Hematopoietic multipotent progenitor cell treated with erythropoietin and hydrocortisone succinate and interleukin-3 and kit ligand, for 6 days (in vitro differentiated cells): ENCODE data around the gene EEFSEC.

Source experiments
- DNase-seq: peaks from one replicate; pipeline ENCODE4 v3.0.0-alpha.2; 2015

EEFSEC gene

DNA sequence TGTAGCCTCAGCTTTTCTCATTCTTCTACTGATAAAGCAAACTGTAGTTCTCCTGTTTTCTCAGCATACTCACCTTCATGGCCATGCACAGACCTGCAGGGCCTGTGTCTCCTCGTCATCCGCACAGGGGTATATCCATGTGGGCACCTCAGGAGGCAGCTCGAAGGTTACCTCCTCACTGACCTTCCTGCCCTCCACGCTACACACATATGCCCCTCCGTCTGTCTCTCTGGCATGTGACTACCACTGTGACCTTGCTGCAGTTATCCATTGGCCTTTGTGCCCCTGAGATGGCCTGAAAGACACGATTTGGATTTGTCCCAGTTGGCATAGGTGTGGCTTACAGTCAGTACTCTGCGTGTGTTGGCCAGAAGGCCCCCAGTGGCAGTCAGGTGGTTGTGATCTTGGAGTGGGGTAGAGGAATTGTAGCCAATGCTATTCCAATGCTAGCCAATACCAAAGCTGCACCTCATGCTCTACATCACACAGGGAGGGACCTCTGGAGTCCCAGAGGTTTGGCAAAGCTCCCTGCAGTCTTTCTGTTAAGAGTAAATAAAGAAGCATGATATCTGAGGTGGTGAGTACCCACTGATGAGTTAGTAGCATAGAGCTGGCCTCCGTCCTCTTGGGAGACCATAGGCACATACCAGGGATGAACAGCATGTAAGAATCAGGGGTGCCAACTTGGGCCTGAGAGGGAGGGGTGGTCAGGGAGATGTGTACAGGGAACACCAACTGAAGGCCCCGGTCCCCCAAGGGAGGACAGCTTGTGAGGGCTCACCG lies 143.4 kb downstream of the EEFSEC start:
- no peak for DNase-seq

DNA sequence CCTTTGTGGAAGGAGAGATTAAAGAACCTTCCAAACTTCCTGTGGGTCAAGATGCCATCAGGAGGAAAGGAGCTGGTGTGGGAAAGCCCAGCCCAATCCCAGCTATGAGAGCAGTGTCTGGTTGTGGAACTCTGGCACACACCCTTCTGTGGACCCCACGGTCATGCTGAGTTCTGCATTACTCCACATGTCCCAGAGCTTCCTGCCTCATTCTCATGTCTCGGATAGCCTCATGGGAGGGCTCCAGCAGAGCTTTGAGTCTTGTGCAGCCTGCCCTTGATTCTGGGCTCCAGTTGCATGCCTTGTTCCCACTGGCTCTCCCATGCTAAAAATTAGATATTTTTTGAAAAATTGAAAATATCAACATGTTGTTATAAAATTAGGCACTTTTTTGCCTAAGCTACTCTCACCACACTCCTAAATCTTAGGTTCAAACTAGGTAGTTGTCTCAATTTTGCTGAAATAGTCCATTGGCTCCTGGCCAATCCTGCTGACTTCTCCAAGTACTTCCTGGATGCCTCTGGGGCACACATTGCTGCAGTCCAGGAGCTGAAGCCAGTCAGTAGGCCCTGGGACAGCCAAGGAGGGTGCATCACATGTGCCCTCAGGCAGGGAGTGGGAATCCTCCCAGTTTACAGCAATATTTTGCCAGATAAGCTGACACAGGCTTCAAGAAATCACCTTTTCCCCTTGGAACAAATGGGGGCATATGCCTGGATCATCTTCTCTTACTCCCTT lies 144.3 kb downstream of the EEFSEC start:
- DNase-seq, result peak; percentile 7

DNA sequence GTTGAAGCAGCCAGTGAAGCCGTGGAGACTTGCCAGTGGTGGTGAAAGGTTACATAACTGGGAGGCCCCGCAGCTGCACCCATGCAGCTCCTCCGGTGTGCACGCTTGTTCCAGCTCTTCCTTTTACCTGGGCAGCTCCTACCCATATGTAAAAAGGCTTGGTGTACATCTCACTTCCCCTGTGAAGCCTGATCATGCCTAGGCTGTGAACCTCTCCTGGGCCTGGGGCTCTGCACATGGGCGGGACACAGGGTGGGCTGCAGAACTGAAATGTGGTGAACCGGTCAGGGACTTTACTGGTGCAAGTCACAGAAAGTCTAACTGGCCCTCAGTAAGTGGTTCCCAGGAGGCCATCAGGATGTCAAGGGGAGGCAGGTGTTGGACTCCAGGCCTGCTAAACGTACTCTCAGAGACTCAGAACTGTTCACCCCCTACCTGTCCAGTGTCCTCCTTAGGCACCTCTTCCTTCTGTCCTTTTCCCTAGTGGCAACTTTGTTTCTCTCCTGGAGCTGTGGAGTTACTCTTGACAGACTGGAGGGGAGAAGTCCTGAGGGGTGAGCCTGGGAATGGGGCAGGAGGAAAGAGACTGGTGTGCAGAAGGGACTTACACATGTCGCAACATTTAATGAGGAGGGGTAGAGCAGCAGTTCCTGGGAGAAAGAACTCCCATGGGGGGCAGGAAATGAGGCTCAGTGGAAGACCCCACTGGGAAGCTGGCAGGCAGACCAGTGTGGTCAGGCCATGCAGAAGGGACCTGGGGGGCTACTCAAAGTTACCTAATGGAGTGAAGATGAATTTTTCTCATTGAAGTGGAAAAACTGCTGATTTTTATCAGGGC lies 148.1 kb downstream of the EEFSEC start:
- DNase-seq, result no peak

GRCh38 chr3:128306481-128306880 lies 153.2 kb downstream of the EEFSEC start:
- DNase-seq, result no peak

DNA sequence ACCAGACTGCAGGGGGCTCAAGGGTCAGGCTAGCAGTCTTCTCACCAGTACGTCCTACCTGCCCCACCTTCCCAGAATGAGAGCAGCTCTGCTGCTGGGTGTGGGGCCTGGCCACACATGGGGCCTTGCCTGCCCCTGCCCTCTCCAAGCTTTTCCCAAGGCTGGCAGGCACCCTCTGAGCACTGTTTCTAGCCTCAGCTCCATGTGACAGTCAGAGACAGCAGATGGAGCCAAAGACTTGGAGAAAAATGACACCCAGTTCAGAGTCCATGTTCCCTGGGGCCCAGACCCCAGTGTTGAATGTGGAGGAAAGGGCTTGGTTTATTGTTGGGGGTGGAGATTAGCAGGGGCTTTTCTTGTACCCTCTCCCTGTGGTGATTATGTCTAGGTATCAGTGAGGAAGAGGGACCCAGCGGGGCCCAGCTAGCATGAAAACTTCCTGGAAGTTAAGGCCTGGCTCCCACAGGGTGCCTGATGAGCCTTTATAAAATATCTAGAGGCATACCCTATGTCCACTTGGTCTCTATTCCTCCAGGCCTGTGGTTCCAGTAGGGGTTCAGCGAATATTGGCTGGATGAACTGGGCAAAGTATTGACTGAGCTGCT lies 153.8 kb downstream of the EEFSEC start:
- DNase-seq, result peak; percentile 21

DNA sequence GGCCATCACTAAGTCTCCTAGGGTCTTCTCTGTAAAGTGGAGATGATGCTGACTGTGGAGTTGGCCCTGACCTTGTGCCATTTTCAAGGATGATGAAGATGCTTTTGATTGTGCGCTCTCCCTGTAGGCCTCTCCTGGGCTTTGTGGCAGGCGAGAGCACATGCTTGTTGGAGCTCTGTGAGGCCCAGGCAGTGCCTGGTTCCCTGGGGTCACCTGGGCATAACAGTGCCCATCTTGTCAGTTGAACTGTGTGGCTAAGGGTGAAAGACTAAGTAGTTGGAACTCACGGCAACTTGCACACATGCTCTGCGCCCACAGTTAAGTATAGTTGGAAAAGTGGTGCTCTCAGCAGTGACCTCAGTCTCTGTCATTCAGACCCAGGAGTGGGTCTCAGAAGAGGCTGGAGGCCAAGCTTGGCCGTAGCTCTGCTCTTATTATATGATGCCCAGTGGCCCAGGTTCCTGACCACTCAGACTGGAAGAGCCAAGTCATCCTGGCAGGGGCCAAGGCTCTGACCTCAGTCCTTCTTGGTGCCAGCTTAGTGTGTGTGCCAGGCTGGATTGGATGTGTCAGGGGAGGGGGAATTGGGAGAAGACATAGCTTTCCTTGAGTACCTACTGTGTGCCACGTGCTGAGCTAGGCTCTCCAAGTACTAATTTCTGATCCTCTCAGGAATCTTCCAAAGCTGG lies 154.6 kb downstream of the EEFSEC start:
- no peak for DNase-seq

DNA sequence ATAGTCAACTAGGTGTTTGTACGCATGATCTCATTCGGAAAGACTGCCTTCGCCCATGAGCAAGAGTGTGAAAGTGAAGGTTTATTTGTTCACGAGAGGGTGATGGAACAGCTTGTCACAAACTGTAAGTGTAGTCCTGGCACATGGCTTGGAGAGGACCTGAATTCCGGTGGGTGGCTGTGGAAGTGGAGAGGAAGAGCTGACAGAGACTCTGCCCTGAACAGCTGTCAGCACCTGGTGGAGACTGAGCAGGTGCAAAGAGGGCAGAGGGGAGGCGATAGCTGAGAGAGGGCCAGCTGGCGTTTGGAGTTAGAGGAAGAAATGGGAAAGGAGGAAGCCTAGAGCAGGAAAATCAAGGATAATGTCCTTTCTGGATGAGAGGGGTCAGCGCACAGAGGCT lies 155.7 kb downstream of the EEFSEC start:
- no peak for DNase-seq

DNA sequence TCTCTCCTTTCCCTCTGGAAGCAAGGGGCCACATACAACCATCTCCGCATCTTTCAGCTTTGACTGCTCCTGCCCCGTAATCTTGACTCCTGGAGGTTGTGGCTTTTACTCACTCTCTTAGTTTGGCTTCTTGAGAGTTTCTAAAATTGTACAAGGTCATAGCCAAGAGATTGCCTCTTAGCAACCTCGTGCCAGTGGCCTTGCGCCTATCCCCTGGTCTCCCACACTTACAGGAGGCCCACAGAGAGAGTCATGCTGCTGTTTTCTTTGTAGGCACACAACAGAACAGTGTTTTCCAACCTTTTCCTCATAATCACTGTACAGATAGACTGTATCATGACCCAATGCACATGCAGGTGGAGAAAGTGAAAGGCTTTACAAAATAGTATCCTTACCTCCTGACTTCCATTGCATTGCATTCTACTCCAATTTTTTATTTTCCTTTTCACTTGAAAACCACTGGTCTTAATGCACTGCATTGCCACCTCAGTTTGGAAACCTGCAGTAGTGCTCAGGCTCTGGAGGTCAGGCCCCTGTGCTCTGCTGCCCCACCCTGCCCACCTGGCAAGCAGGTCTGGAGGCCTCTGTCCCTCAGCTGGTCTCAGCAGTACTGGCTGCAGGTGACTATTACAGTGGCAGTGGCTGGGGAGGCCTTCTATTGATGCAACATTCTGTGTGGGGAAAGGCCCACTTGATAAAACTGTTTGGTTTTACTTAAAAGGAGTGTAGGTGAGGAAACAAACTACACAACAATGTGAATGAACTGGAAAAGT lies 157.2 kb downstream of the EEFSEC start:
- DNase-seq, result no peak

DNA sequence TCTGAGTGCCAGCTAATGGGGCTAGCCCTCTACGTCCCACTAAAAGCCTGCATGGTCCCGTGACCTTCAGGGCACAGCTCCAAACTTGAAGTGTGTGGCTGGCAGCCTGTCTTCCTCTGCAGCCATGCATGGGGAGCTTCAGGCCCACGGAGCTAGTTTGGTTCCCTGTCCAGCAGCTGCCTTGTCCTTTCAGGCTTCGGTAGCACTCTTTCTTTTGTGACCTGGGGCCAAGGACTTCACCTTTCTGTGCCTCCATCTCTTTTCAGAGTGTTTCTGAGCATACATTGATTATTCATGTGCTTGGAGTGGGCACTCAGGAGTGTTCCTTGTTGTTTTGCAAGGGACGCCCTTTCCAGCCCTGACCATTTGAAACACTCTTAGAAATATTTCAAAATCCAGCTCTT lies 158.2 kb downstream of the EEFSEC start:
- no peak for DNase-seq

DNA sequence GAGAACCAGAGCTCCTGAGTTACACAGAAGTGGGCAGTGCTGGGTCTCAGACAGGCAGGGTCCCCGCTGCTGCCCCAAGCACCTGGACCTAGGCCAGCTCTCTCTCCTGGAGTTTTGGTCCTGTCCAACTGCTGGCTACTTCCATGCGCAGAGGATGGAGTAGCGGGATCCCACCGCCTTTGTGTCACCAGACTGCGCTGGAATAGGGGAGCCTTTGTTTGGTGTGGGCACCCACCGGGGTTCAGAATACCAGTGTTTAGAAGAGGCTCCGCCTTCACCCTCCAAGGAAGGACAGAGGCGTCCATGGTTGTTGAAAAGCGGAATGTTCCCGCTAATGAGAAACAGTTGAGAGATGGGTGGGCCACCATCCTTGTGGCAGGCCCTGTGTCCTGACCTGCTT lies 159.0 kb downstream of the EEFSEC start:
- no peak for DNase-seq

DNA sequence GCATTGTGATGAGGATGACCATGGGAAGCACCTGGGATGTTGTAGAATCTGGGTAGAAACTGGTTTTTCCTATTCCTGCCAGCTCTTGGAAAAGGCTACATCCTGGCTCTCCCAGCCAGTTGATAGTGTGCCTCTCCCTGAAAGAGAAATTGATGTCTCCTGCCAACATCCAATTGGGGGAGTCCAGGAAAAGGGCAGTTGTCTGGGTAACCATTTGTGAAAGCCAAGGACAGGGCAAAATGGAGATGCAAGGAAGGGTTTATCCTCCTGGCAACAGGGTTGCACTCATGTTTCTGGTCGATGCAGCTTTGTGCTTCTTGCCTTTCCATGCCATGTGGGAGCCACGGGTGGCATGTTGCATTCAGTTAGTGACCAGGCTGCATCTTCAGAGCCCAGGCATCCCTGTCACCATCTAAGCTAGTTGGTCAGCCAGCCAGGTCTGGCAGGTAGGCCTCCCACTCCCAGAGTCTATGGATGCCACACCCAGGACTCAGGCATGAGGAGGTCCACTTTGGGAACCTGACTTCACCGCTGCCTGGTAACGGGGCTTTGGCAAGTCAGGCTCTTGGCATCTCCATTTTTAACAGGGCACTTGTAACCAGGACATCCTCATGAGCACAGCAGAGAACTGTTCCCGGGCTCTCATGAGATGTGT lies 159.9 kb downstream of the EEFSEC start:
- no peak for DNase-seq

GRCh38 chr3:128313935-128314334 lies 160.7 kb downstream of the EEFSEC start:
- DNase-seq, result no peak

DNA sequence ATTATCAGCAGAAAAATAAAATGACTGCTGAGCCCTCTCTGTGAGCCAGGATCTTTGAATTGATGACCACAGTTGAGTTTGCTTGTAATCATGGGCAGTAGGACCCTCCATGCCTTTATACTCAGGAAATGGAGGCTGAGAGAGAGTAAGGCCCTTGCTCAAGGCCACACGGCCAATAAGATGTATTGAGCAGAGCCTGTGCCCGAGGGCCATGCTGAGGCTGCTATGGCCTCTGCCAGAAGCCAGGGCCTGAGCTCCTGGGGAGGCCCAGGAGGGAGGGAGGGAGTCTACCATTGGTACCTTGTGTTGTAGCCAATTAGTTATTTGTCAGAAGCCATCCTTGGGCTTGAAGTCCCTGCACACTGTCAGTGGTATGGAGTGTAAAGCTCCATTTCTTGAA lies 162.0 kb downstream of the EEFSEC start:
- DNase-seq, result no peak

DNA sequence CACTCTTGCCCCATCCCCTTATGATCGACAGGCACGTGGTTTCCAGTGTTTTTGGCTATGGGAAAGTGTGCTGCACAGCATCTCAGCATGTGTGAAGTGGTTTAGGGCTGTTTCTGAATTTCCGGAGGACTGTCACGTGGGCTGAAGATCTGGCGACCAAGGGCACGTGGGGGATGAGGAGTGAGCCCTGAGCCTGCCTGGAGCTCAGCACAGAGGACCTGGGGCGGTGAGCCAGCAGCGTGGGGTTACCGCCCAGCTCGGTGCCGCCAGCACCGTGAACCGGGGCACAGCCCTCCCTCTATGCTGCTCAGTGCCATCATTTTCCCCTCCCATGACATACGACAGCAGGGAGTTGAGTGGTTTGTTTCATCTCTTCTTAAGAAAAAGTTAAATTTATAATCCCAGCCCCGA lies 163.2 kb downstream of the EEFSEC start:
- no peak for DNase-seq

GRCh38 chr3:128317101-128317697 lies 163.9 kb downstream of the EEFSEC start:
- DNase-seq, result no peak

DNA sequence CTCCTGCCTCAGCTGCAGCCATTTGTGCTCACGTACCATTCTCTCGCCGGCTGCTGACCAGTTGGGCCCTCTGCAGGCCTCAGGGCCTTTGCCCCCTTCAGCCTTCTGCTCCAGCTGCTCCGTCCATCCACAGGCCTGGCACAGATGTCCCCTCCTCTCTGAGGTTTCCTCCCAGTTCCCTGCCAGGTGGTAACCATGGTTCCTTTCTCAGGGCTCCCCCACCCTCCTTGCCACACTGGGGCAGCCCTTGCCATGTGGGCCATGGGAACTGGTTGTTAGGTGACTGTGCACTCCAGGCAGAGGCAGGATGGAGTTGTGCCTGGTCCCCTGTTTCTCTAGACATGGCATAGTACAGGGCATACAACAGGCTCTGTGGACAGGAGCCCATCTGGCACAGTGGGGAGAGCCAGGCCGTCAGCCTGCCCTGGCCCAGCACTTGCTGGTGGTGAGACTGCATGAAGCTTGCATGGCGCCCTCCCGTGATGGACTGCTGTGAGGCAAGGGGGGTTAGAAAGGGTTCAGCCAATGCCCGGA lies 164.5 kb downstream of the EEFSEC start:
- DNase-seq, result no peak

DNA sequence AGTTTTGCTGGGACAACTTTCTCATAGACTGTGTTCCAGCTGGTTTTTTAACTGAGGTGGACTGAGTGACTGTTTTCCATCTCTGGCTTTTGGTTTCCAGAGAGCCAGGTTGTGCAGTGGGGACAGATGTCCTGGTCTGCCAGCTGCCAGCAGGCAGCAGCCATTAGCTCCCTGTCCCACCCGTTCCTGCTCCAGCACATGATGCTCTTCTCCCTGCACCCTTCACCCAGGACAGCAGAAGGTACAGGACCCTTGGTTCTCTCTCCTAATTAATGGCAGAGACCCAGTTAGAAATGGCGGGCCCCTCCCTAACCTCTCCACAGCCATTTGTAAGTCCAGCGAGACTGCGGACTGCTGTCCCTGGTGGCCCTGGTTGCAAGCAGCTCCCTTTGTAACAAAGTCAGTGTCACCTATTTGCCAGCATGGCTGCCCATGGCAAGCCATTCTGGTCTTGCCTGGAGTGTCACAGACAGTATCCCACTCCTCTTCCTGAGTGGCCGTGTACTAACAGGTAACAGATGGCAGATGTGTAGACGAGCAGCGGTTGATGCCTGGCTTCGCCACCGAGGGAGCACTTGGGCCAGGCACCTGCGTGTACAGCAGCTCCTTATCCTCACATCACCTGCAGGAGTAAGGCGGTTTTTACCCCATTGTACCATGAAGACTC lies 165.1 kb downstream of the EEFSEC start:
- no peak for DNase-seq

GRCh38 chr3:128319107-128319506 lies 165.8 kb downstream of the EEFSEC start:
- DNase-seq, result no peak

GRCh38 chr3:128319741-128320141 lies 166.5 kb downstream of the EEFSEC start:
- DNase-seq, result no peak
